IPS-18a (cell line): ENCODE data around the gene MAD1L1.
"Not testable (repeated sequence)": the region's sequence is repeated elsewhere in the genome, so short reads cannot be mapped to it uniquely, and the experiment has no call there.

ENCODE experiments used
- H3K27ac ChIP-seq: one replicate; pipeline ENCODE4 v1.5.1; 2013; ENCODE audit warnings: low read length
- H3K27me3 ChIP-seq: one replicate; pipeline ENCODE4 v1.6.1; 2013; ENCODE audit warnings: mild to moderate bottlenecking, low read length; ENCODE audit not compliant: control insufficient read depth, insufficient read depth
- H3K36me3 ChIP-seq: one replicate; pipeline ENCODE4 v1.6.1; 2013; ENCODE audit warnings: low read depth, low read length; ENCODE audit not compliant: control insufficient read depth
- H3K4me1 ChIP-seq: one replicate; pipeline ENCODE4 v1.6.1; 2013; ENCODE audit warnings: low read depth, low read length; ENCODE audit not compliant: control insufficient read depth
- H3K4me3 ChIP-seq: one replicate; pipeline ENCODE4 v1.5.1; 2013; ENCODE audit warnings: low read length
- H3K9ac ChIP-seq: one replicate; pipeline ENCODE4 v1.6.1; 2013; ENCODE audit warnings: mild to moderate bottlenecking, low read length, moderate library complexity
- H3K9me3 ChIP-seq: one replicate; pipeline ENCODE4 v1.6.1; 2013; ENCODE audit warnings: low read depth, low read length; ENCODE audit not compliant: control insufficient read depth

MAD1L1 gene

DNA sequence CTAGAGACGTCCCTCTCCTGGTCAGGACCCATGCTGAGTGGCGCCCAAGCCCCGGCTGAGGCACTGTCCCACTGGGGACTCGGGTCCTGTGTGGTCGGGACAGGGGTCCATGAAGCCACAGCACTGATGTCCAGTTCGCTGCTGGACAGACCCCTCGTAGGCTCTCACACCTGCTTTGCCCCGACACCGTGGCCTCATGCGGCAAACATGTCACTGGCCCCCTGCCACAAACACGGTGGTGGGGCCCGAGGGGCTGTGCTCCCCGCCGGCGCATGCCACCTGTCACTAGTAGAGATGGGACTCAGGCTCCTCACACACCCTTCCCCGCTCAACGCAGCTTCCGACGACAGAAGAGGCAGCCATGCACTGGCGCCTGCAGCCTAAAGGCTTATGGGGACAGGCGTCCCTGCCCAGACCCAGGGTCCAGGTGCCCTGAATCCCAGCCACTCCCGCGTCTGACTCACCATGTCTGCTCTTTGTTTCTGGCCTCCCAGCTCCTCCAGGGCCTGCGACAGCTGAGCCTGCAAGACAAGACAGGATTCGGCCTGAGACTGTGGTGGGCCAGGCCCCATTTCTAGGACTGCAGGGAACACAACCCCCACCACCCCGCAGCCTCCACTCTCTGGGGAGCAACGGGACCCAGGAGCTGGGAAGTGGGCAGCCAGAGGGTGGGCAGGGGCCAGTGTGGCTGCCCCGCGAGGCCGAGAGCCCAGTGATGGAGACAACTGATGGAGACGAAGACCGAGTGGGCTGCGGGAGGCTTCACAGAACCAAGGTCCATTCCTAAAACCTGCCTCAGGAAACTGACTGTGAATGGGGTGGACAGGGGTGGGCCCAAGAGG lies 230.9 kb downstream of the MAD1L1 start:
- Histone ChIP-seq H3K4me1 (no peaks in the 10 kb centered on the region), H3K9ac (no peak overlapping the region), H3K27ac (no peak overlapping the region), H3K36me3 (no peaks in the 10 kb centered on the region), H3K27me3 (no peaks in the 10 kb centered on the region), H3K4me3 (no peak overlapping the region), H3K9me3 (no peaks in the 10 kb centered on the region)

DNA sequence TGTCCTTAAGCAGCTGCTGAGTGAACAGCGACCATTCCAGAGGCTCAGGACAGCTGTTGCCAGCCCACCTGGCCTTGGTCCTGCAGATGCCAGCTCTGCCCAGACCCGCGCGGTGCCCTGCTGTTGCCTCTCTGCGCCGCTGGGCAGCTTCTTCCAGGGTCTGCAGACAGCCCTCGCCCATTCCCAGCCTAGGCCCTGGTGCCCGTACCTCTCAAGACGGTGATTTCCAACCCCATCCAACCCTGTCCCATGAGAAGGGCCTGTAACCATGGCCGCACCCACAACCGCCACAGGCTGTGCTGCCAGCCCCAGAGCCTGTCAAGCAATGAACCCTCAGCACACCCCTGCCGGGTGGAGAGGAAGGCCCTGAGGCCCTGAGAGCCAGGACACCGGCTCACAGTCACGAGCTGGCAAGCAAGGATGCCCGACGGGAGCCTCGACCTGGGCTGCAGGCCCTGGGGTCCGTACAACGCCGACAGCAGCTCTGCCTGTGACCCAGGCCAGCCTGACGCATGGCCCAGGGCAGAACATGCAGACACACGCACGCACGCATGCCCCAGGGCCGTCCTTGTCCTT lies 231.9 kb downstream of the MAD1L1 start:
- Histone ChIP-seq H3K27ac (no peak overlapping the region), H3K27me3 (no peaks in the 10 kb centered on the region), H3K36me3 (no peaks in the 10 kb centered on the region), H3K9me3 (no peaks in the 10 kb centered on the region), H3K4me3 (no peak overlapping the region), H3K9ac (no peak overlapping the region), H3K4me1 (no peaks in the 10 kb centered on the region)

DNA sequence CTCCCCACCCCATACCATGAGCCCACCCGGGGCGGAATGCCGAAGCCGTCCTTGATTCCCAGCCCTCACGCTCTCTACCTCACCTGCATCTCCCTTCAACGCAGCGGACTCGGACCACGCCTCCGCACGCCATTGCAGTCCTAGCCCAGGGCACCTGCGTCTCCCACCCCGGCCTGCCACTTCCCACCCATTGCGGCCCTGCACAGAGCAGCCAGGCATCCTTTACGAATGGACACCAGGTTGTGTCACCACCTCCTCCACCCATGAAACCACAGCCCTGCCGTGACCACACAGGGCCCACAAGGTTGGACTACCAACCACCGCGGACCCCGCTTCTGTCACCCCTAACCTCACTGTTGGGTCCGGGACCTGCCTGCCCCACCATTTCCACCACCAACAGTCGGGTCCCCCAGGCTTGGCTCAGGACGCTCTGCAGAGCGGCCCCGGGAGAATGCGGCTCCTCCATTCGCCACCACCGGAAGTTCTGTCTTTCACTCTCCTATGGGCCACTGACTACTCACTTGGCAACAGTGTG lies 232.5 kb downstream of the MAD1L1 start:
- Histone ChIP-seq H3K4me1 (no peaks in the 10 kb centered on the region), H3K27me3 (no peaks in the 10 kb centered on the region), H3K4me3 (no peak overlapping the region), H3K27ac (no peak overlapping the region), H3K36me3 (no peaks in the 10 kb centered on the region), H3K9me3 (no peaks in the 10 kb centered on the region), H3K9ac (no peak overlapping the region)

DNA sequence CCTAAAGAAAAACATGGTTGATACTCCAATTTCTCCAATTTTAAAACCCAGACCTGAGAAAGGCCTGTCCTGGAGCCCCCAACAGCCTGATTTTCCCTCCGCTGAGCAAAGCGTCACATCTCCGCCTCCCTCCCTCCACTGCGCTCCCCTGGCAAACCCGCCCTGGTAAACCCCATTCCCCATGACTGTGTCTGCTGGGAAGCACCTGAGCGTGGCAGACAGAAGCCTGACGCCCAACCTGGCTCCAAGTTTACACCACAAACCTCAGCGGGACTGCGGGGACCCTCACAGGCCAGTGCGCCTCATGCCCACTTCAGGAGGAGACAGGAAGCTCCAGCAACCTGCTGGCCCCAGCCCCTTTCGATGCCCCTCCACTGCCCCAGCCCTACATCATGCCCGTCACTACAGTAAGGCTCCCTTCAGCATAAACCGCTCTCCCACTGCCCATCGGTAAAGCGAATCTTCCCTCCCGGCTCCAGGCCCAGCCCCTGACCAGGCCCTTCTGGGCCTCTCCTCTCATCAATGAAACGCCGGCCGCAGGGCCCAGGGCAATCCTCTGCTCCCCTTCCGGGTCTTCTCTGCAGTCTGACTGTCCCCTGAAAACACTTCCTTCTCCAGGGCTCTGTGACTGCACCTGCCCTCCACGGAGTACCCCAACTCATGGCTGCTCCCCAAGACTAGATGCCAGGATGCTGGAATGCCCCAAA lies 233.3 kb downstream of the MAD1L1 start:
- H3K9ac ChIP-seq: no peak overlapping the region

DNA sequence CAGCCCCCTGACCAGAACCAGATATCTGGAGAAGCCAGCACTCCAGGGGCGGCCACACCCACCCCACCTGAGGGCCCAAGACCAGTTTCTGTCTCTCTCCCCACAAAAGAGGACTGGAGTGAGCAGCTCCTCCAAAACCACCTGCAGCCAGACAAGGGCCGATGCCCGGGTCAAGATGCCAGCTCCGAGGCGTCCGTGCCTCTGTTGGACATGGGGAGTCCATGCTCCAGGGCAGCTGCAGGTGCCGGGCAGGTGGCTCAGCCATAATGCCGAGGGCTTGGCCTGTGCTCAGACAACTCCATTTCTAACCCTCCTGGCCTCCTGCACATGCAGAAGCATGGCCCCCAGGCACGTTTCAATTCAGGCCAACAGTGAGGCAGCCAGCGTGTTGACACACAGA lies 234.6 kb downstream of the MAD1L1 start:
- H3K27me3 ChIP-seq: no peaks in the 10 kb centered on the region
- no peak overlapping the region for H3K4me3 ChIP-seq
- H3K9me3 ChIP-seq: no peaks in the 10 kb centered on the region
- no peak overlapping the region for H3K27ac ChIP-seq
- no peaks in the 10 kb centered on the region for H3K4me1 ChIP-seq
- H3K9ac ChIP-seq: no peak overlapping the region
- H3K36me3 ChIP-seq: no peaks in the 10 kb centered on the region

More for the DNA sequence above, 233.3 kb downstream of the MAD1L1 start:
- no peak overlapping the region for H3K27ac ChIP-seq
- H3K9me3 ChIP-seq: no peaks in the 10 kb centered on the region
- no peak overlapping the region for H3K4me3 ChIP-seq
- H3K4me1 ChIP-seq: no peaks in the 10 kb centered on the region
- H3K36me3 ChIP-seq: no peaks in the 10 kb centered on the region
- no peaks in the 10 kb centered on the region for H3K27me3 ChIP-seq

DNA sequence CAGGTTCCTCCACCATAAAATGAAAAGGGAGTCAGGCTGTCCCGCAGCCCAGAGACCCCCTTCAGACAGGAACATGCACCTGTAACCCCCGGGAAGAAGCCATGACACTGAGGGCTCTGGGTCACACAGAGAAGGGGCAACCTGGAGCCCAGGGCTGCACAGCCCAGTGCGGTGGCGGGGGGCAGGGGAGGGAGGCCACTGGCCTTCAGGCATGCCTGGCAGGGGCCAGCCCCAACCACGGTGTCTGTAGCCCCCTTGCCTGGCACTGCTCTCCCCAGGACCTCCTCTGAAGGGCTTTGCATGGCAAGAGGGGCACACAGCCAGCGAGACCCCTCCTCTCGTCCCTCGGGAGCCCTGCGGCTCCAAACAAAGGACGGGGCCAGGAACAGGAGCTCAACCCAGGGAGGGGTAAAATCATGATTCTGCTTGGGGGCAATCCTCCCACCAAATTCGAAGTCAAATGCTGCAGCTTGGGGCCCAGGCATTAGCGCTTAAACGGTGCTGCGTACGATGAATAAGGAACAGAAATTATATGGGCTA lies 235.1 kb downstream of the MAD1L1 start:
- Histone ChIP-seq H3K36me3 (no peaks in the 10 kb centered on the region), H3K9me3 (no peaks in the 10 kb centered on the region), H3K4me3 (no peak overlapping the region), H3K27me3 (no peaks in the 10 kb centered on the region), H3K4me1 (no peaks in the 10 kb centered on the region), H3K9ac (no peak overlapping the region), H3K27ac (no peak overlapping the region)

DNA sequence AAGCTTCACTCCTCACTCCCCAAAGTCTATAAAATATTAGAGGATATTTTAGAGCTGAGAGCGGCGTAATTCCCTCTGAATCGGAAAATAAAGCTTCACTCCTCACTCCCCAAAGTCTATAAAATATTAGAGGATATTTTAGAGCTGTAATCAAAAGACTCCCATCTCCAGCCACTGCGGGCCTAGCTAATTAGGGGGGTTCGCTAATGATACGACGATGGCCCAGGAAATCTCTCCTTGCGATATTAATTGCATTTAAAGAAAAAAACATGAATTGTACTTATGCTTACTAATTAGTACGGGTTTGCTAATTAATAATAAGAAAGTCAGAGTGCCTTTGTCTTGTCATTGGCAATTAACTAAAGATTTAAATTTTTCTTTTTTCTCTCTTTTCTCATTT lies 235.9 kb downstream of the MAD1L1 start:
- H3K27me3 ChIP-seq: no peaks in the 10 kb centered on the region
- no peak overlapping the region for H3K4me3 ChIP-seq
- no peak overlapping the region for H3K27ac ChIP-seq
- no peak overlapping the region for H3K9ac ChIP-seq
- no peaks in the 10 kb centered on the region for H3K9me3 ChIP-seq
- H3K36me3 ChIP-seq: no peaks in the 10 kb centered on the region
- H3K4me1 ChIP-seq: no peaks in the 10 kb centered on the region

DNA sequence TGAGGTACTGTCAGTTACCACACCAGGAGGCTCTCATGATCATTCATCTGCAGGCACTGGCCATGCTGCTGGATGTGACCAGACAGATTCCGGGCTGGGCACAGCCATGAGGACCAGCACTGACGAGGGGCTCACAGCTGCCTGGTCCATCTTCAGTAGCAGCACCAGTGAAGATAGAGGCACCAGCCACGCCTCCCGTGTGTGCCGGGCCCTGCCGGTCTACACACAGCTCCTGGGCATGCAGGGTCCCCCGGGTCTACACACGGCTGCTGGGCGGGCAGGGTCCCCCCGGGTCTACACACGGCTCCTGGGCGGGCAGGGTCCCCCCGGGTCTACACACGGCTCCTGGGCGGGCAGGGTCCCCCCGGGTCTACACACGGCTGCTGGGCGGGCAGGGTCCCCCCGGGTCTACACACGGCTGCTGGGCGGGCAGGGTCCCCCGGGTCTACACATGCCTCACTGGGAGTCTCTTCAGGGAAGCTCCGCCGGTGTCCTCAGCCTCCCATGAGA lies 236.8 kb downstream of the MAD1L1 start:
- not testable (repeated sequence) for H3K9me3 ChIP-seq, H3K27ac ChIP-seq, H3K36me3 ChIP-seq, H3K9ac ChIP-seq, H3K4me3 ChIP-seq, H3K4me1 ChIP-seq, H3K27me3 ChIP-seq

DNA sequence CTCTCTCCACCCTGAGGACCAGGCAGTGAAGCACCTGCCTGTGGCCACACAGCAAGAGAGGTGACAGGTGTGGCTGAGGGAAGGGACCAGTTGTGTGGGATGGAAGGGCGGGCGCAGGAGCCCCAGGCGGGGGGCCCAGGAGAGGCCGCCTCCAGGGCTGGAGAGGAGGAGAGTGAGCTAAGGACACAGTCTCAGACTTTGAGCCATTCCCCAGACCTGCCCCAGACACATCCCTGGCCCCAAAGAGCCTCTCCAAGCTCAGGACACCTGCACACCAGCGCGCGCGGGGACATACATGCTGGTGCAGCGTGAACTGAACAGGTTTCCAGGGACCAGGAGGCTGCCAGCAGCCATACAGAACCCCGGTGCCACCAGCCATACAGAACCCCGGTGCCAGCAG lies 237.3 kb downstream of the MAD1L1 start:
- Histone ChIP-seq H3K27ac (no peak overlapping the region), H3K9me3 (no peaks in the 10 kb centered on the region), H3K9ac (no peak overlapping the region), H3K27me3 (no peaks in the 10 kb centered on the region), H3K4me1 (no peaks in the 10 kb centered on the region), H3K4me3 (no peak overlapping the region), H3K36me3 (no peaks in the 10 kb centered on the region)

DNA sequence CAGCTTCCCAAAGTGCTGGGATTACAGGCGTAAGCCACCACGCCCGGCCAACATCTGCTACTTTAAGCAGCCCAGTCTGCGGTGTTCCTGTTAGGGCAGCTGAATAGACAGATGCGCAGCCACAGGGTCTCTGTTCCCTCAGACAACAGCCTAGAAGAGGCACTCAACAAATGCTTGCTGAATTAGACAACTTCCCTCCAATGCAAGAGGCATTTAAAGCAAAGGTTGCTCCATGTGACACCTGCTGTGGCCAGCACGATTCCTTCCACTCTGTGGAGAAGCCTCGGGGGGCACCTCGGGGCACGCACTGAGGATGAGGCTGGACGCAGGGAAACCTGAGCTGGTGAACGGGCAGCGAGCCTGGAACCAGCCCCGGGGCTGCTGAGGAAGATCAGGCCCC lies 237.8 kb downstream of the MAD1L1 start:
- no peaks in the 10 kb centered on the region for H3K9me3 ChIP-seq
- no peaks in the 10 kb centered on the region for H3K36me3 ChIP-seq
- no peak overlapping the region for H3K9ac ChIP-seq
- H3K4me1 ChIP-seq: no peaks in the 10 kb centered on the region
- no peak overlapping the region for H3K27ac ChIP-seq
- H3K27me3 ChIP-seq: no peaks in the 10 kb centered on the region
- H3K4me3 ChIP-seq: no peak overlapping the region
